K562 (cell line): Measurements from ENCODE around the gene NUDT22. TPM values are rescaled to one million over a fixed set of nuclear protein-coding genes. Genes with fewer than 3 reads are reported as not detected.
A peak's percentile ranks its signal among the peaks of the same experiment; 100 is the strongest.

ENCODE experiments used
- ATAC-seq: fragments of 200-7000 bp; cut with Tn5 transposase; 3 replicates; pipeline ENCODE4 v1.9.1; 2020; ENCODE audit warnings: moderate library complexity
- BruUV-seq: library from RNA; stranded (reverse); fragments of 400-500 nt; replicated peaks from 2 replicates; lab custom pipeline; 2021; lab: Mats Ljungman, UMichigan
- CTCF ChIA-PET: fragments of 300-600 bp; formaldehyde crosslinking; extraction: SDS; loops from one replicate; lab custom pipeline; 2021; ENCODE audit warnings: low intra/inter-chr PET ratio; lab: Yijun Ruan, JAX
- POLR2A ChIA-PET: fragments of 300-600, 350-650 bp; sonication (Branson Sonifier 250); formaldehyde crosslinking; extraction: SDS; loops from one replicate; lab custom pipeline; 2021; ENCODE audit warnings: antibody characterized with exemption, inconsistent platforms; lab: Yijun Ruan, JAX
- DNase-seq, 4 experiments: peaks; one replicate each; pipeline versions ENCODE4 v3.0.0 to v3.0.0-alpha.2; 2011 to 2018; ENCODE audit warnings: low spot score in 3 of 4, mixed read lengths in 3 of 4; ENCODE audit errors: extremely low read depth in 1 of 4
- FAIRE-seq: peaks from 2 replicates; lab custom pipeline; 2011; peaks lifted over from hg19 to GRCh38; lab: Jason Lieb, UNC
- H2AFZ ChIP-seq: 2 replicates; pipeline ENCODE4 v1.6.0; 2011; ENCODE audit warnings: low read depth, low read length, control low read depth, inconsistent platforms
- H3K27ac ChIP-seq: fragments of 200-600 bp; 3 replicates; pipeline ENCODE4 v1.8.0; 2011; ENCODE audit warnings: low read depth, mild to moderate bottlenecking, control low read depth, inconsistent platforms, low read length, moderate library complexity, mixed read lengths; ENCODE audit errors: extremely low read depth
- H3K27me3 ChIP-seq, 2 experiments: fragments of 300-600 bp in 1 of 2; 2 replicates in 1 of 2; 3 replicates in 1 of 2; pipeline versions ENCODE4 v1.6.0 to v1.8.0; 2011; ENCODE audit warnings: inconsistent platforms in 2 of 2, low read length in 2 of 2, mild to moderate bottlenecking in 1 of 2, mixed read lengths in 1 of 2, moderate library complexity in 1 of 2; ENCODE audit not compliant: control insufficient read depth in 2 of 2, insufficient read depth in 2 of 2
- H3K36me3 ChIP-seq: fragments of 300-600 bp; 3 replicates; pipeline ENCODE4 v1.8.0; 2011; ENCODE audit warnings: mild to moderate bottlenecking, low read length, inconsistent platforms; ENCODE audit not compliant: control insufficient read depth, insufficient read depth
- H3K4me1 ChIP-seq, 2 experiments: fragments of 200-600 bp in 1 of 2; replicated peaks in 1 of 2; 2 replicates in 1 of 2; 3 replicates in 1 of 2; pipeline versions ENCODE4 v1.5.1 to v1.8.0; 2011; ENCODE audit warnings: inconsistent platforms in 2 of 2, low read length in 2 of 2, mild to moderate bottlenecking in 1 of 2, mixed read lengths in 1 of 2, moderate library complexity in 1 of 2; ENCODE audit not compliant: control insufficient read depth in 2 of 2, insufficient read depth in 2 of 2
- H3K4me2 ChIP-seq: 2 replicates; pipeline ENCODE4 v1.6.1; 2011; ENCODE audit warnings: low read length, control low read depth, inconsistent platforms, mixed read lengths; ENCODE audit not compliant: insufficient read depth
- H3K4me3 ChIP-seq: fragments of 200-600 bp; sonication (generic), shearing (Covaris generic); 2 replicates; pipeline ENCODE4 v1.5.1; 2016; ENCODE audit warnings: control low read depth, inconsistent platforms
- H3K79me2 ChIP-seq: fragments of 200-600 bp; 3 replicates; pipeline ENCODE4 v1.8.0; 2011; ENCODE audit warnings: low read length, inconsistent platforms; ENCODE audit not compliant: control insufficient read depth, insufficient read depth
- H3K9ac ChIP-seq, 2 experiments: 2 replicates each; pipeline versions ENCODE4 v1.6.0 to v1.6.1; 2011; ENCODE audit warnings: low read depth in 2 of 2, low read length in 2 of 2, control low read depth in 1 of 2, inconsistent platforms in 1 of 2, mild to moderate bottlenecking in 1 of 2, mixed read lengths in 1 of 2; ENCODE audit not compliant: insufficient read depth in 1 of 2
- H3K9me1 ChIP-seq: one replicate; pipeline ENCODE4 v1.6.0; 2011; ENCODE audit warnings: inconsistent platforms, mild to moderate bottlenecking, low read length, moderate library complexity; ENCODE audit not compliant: control insufficient read depth, insufficient read depth
- H3K9me3 ChIP-seq: replicated peaks from 2 replicates; pipeline ENCODE4 v1.5.1; 2011; ENCODE audit warnings: low read depth, low read length, inconsistent platforms; ENCODE audit not compliant: control insufficient read depth, insufficient read depth
- H4K20me1 ChIP-seq: replicated peaks from 2 replicates; pipeline ENCODE4 v1.6.1; 2011; ENCODE audit warnings: low read length, inconsistent platforms, mixed read lengths; ENCODE audit not compliant: control insufficient read depth, insufficient read depth
- ARID1B ChIP-seq: fragments of 450-650 bp; IDR thresholded peaks from 2 replicates; pipeline ENCODE4 v1.6.1; 2016; ENCODE audit warnings: antibody characterized with exemption, mild to moderate bottlenecking, inconsistent platforms
- BRF1 ChIP-seq: IDR thresholded peaks from 3 replicates; pipeline ENCODE4 v1.6.1; 2011; ENCODE audit warnings: borderline replicate concordance, mild to moderate bottlenecking; ENCODE audit not compliant: insufficient read length; ENCODE audit errors: extremely low read depth
- CBX3 ChIP-seq, 2 experiments: IDR thresholded peaks; 1 replicate in 1 of 2; 2 replicates in 1 of 2; pipeline ENCODE4 v1.6.1; 2012; ENCODE audit warnings: inconsistent platforms in 2 of 2, low read length in 2 of 2, borderline replicate concordance in 1 of 2, control low read depth in 1 of 2
- CHD2 ChIP-seq: IDR thresholded peaks from 2 replicates; pipeline ENCODE4 v1.6.1; 2011; ENCODE audit warnings: low read depth, low read length
- HDGF ChIP-seq: fragments of 450-650 bp; IDR thresholded peaks from 2 replicates; pipeline ENCODE4 v1.6.1; 2016
- MBD2 ChIP-seq: sonication (generic); IDR thresholded peaks from 2 replicates; pipeline ENCODE4 v1.6.1; 2016; ENCODE audit warnings: low read depth, borderline replicate concordance
- POLR2G ChIP-seq: fragments of 200-400 bp; formaldehyde crosslinking; IDR thresholded peaks from 2 replicates; pipeline ENCODE4 v1.6.1; 2017; ENCODE audit warnings: low read depth, mild to moderate bottlenecking, antibody characterized with exemption, low read length, moderate library complexity
- RBFOX2 ChIP-seq: fragments of 200-400 bp; formaldehyde crosslinking; IDR thresholded peaks from 2 replicates; pipeline ENCODE4 v1.6.1; 2017; ENCODE audit warnings: low read depth, mild to moderate bottlenecking, low read length, moderate library complexity
- SLC30A9 ChIP-seq: fragments of 250-450 bp; sonication (Bioruptor Pico); IDR thresholded peaks from 2 replicates; pipeline ENCODE4 v1.8.0; 2022; ENCODE audit warnings: mild to moderate bottlenecking, moderate library complexity
- SMAD4 ChIP-seq: fragments of 250-450 bp; sonication (Bioruptor Pico); conservative IDR thresholded peaks from 2 replicates; pipeline ENCODE4 v1.8.0; 2021; ENCODE audit warnings: inconsistent platforms, mild to moderate bottlenecking, moderate library complexity
- TCF7 ChIP-seq: sonication (generic); IDR thresholded peaks from 2 replicates; pipeline ENCODE4 v1.6.1; 2016; ENCODE audit warnings: antibody characterized with exemption, borderline replicate concordance
- ZBTB5 ChIP-seq: fragments of 450-650 bp; IDR thresholded peaks from 2 replicates; pipeline ENCODE4 v1.6.1; 2017; ENCODE audit warnings: antibody characterized with exemption
- ZC3H8 ChIP-seq: fragments of 450-650 bp; IDR thresholded peaks from 2 replicates; pipeline ENCODE4 v1.6.1; 2017
- ZNF124 ChIP-seq: sonication (generic); formaldehyde crosslinking; IDR thresholded peaks from 2 replicates; pipeline ENCODE4 v1.8.1; 2022; ENCODE audit warnings: missing genetic modification reagents
- ZNF24 ChIP-seq: fragments of 450-650 bp; IDR thresholded peaks from 2 replicates; pipeline ENCODE4 v1.6.1; 2016
- ZNF324 ChIP-seq: fragments of 250-450 bp; sonication (Bioruptor Pico); IDR thresholded peaks from 2 replicates; pipeline ENCODE4 v1.4.0; 2020; ENCODE audit warnings: mild to moderate bottlenecking
- ZNF583 ChIP-seq: fragments of 250-450 bp; sonication (Bioruptor Pico); IDR thresholded peaks from 2 replicates; pipeline ENCODE4 v1.4.0; 2020
- ZNF717 ChIP-seq: fragments of 250-450 bp; sonication (Bioruptor Pico); IDR thresholded peaks from 2 replicates; pipeline ENCODE4 v1.5.0; 2021
- WGBS: fragments of 100-300 bp; shearing (Covaris generic); methylation state at CpG from one replicate; pipeline ENCODE4 v1.1.6; 2016; ENCODE audit warnings: low coverage, mixed read lengths; ENCODE audit not compliant: insufficient coverage; ENCODE audit errors: missing lambda C conversion rate; 5-methylcytosine and 5-hydroxymethylcytosine counted together
- in situ Hi-C: fragments of 300-500 bp; cut with MboI; formaldehyde crosslinking; loops from 4 replicates; pipeline ENCODE4 v1.15.0; 2018; ENCODE audit warnings: inconsistent platforms, mixed read lengths
- intact Hi-C: fragments of 100-400 bp; cut with micrococcal nuclease; formaldehyde crosslinking; loops from 2 replicates; pipeline ENCODE4 v1.14.2; 2022
- polyA plus RNA-seq, 8 experiments: library from polyadenylated mRNA; depleted of rRNA in 4 of 8; stranded (reverse) in 5 of 8; unstranded in 3 of 8; fragments of >200 nt; fragmentation: Nextera tagmentation in 2 of 8; fragmentation: Illumina TruSeq in 1 of 8; extraction: Ambion mirVana in 2 of 8; extraction: Trizol in 1 of 8; gene quantifications; 2 replicates each; pipeline versions ENCODE4 v1.2.1 to v1.2.3, GENCODE V29; 2011 to 2014; ENCODE audit warnings: inconsistent platforms in 1 of 8, missing spikeins in 1 of 8
- total RNA-seq, 7 experiments: library from RNA; depleted of rRNA in 6 of 7; stranded (reverse); fragments of >200 nt in 6 of 7; fragmentation: Illumina TruSeq in 2 of 7; extraction: Trizol in 2 of 7; gene quantifications; 2 replicates each; pipeline versions ENCODE4 v1.2.1 to v1.2.3, GENCODE V29; 2011 to 2021; ENCODE audit warnings: low replicate concordance in 1 of 7
- TF ChIP-seq, protein P1 (sequence below), 2 experiments: fragments of 450-650 bp; conservative IDR thresholded peaks; 2 replicates each; pipeline ENCODE4 v1.6.1; 2017; ENCODE audit warnings: mild to moderate bottlenecking in 2 of 2, moderate library complexity in 2 of 2

Gene NUDT22
- total and polyA plus RNA-seq, 9 of the 15 experiments (the other 6 are each of a cell fraction or from before 2014, with no cell fraction given): 6.3 to 92.6 (median 37.4) TPM

DNA sequence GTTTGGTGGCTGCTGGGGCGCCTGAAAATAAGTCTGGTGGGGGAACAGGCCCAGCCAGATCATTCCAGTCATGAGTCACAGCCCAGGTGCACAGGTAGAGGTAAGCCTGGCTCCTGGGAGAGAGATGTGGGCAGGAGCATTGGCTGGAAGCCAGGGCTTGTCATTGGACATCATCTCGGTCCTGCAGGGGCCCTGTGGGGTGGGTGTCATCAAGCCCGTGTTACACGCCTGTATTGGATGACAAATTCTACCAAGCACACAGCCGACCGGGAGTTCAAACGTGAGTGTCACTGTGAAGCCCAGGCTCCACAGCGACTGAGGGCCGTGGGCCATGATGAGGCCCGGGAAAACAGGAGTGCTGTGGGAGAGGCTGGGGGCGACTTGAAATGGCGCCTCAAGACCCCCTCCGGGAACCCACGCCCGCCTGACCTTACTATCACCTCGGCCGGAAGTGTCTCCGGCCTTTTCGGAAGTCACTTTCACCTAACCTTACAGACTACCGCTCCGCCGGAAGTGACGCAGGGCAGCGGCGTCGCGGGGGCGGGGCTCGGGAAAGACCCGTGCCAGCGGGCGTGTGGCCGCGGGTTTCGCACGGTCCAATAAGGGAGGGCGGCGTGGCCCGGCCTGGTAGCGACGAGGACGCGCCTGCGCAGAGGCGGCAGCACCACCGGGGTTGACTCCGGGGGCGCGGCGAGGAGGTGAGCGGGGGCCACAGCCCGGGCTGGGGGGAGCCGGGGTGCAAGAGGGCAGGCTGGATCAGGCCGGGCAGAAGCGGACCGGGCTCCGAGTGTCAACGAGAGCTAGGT is 14.6 kb downstream of the NUDT22 start, which contains the start of gene FKBP2 (continued):
- TF ChIP-seq ZNF583 (CRISPR knock-in tag): no peak; the same call in 1 of the 2 replicates
- TF ChIP-seq, protein P1, sequence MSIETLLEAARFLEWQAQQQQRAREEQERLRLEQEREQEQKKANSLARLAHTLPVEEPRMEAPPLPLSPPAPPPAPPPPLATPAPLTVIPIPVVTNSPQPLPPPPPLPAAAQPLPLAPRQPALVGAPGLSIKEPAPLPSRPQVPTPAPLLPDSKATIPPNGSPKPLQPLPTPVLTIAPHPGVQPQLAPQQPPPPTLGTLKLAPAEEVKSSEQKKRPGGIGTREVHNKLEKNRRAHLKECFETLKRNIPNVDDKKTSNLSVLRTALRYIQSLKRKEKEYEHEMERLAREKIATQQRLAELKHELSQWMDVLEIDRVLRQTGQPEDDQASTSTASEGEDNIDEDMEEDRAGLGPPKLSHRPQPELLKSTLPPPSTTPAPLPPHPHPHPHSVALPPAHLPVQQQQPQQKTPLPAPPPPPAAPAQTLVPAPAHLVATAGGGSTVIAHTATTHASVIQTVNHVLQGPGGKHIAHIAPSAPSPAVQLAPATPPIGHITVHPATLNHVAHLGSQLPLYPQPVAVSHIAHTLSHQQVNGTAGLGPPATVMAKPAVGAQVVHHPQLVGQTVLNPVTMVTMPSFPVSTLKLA (conservative IDR thresholded peaks at IDR 0.05): peak; percentile 91 to 93

GRCh38 chr11:64241241-64241490 is 15.1 kb downstream of the NUDT22 start:
- TF ChIP-seq ZNF717 (CRISPR knock-in tag) (no peak), CHD2 (no peak), TCF7 (no peak), CBX3 (IDR thresholded peaks at IDR 0.05; ENCODE audit: borderline replicate concordance in 1 of 2, low read length in 2 of 2) (no peak; a peak in 1 of 3 replicates), SMAD4 (no peak), ZBTB5 (no peak), BRF1 (no peak), ZNF124 (no peak), ARID1B (no peak), HDGF (0 out of 2 replicates have a peak, but pooled peaks have one; percentile 86), MBD2 (no peak), ZNF24 (no peak), SLC30A9 (CRISPR knock-in tag) (no peak), ZC3H8 (no peak), POLR2G (peak; percentile 22; the same call in 1 of the 2 replicates), RBFOX2 (peak; percentile 76), ZNF324 (CRISPR knock-in tag) (no peak)
- 0 out of 2 replicates have a peak, but pooled peaks cover 3% of the 10 kb centered on the region for H4K20me1 ChIP-seq
- POLR2A ChIA-PET: interaction anchor here (0.5 to 1.0 kb wide), 11 partner anchors 9 to 701 kb away, joined by 3 to 6 read pairs (median 5); partner anchors contain the start of genes ESRRA and FERMT3
- CTCF ChIA-PET: no interaction called here
- H3K36me3 ChIP-seq: peaks cover 71% of the 10 kb centered on the region
- peak overlapping the region; percentile 85; the same call in 1 of the 2 replicates for H3K4me2 ChIP-seq
- H2AFZ ChIP-seq: peak overlapping the region; percentile 75
- peak overlapping the region; percentile 93 to 94 for H3K9ac ChIP-seq
- no peaks in the 10 kb centered on the region for H3K9me3 ChIP-seq
- no peaks in the 10 kb centered on the region for H3K9me1 ChIP-seq
- no TSS peak for BruUV-seq
- FAIRE-seq (peak; percentile 92), DNase-seq (peak in 3 of 4 experiments; percentile 84 to 96 (median 88)), ATAC-seq (peak; percentile 83)
- in situ Hi-C loops: no loop called here
- H3K4me3 ChIP-seq: peak overlapping the region; percentile 99
- no peaks in the 10 kb centered on the region for H3K27me3 ChIP-seq
- H3K4me1 ChIP-seq: peaks cover 26 to 70% of the 10 kb centered on the region in 2 experiments
- 0% methylated on average over 11 of the region's 24 CpGs for WGBS
- intact Hi-C loops: loop anchor here (10.0 kb wide), 1 partner anchor 64 kb away; the partner anchor contains the start of genes CATSPERZ and ESRRA
- peaks cover 57% of the 10 kb centered on the region for H3K79me2 ChIP-seq
- peak overlapping the region; percentile 95 for H3K27ac ChIP-seq
